Measurements from ENCODE around the gene KLF6. TPM values are rescaled to one million over a fixed set of nuclear protein-coding genes. Genes with fewer than 3 reads are reported as not detected.

The KLF6 gene
- polyA plus RNA-seq, 1 experiment, result 79.0 TPM

DNA sequence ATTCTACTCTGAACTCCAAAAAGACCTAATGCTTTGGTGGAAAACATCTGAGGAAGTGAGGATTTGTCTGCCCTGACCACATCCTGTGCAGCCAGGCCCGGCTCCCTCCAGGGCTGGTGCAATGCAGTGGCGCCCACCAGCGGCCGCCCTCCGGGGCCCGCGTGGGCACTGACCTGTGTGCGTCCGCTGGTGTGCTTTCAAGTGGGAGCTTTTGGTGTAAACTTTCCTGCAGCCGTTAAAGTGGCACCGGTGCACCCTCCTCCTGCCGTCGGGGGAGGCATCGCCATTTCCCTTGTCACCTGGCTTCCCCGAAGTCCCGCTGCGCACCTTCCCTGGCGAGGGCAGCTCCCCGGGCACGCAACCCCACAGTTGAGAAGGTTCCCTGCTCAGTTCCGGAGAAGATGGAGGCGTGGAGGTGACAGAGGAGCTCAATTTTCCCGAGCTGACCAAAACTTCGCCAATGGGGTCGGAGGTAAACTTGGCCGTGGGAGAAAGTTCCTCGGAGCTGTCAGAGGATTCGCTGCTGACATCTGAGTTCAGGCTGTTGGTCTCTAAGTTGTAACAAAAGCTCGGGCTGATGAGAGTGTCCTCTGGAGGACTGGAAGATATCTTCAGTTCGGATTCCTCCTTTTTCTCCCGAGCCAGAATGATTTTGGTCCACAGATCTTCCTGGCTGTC lies 3.4 kb downstream of the KLF6 start:
- no peaks in the 10 kb centered on the region for H3K27me3 ChIP-seq (ENCODE audit: control insufficient read depth, insufficient read depth, low read length)
- POLR2A ChIA-PET, result interaction anchor here (0.5 kb wide), 1 partner anchor 563 kb away, joined by 3 read pairs; no protein-coding TSS in a partner anchor
- peaks cover 23% of the 10 kb centered on the region for H3K36me3 ChIP-seq (ENCODE audit: control insufficient read depth, insufficient read depth, low read length)
- peak overlapping the region; percentile 95 for H3K4me3 ChIP-seq (ENCODE audit: low read depth, low read length)
- no peak for DNase-seq (ENCODE audit: low read depth)
- CTCF ChIA-PET, result interaction anchor here (0.7 to 2.0 kb wide), 4 partner anchors 39 to 881 kb away, joined by 3 to 4 read pairs (median 3); no protein-coding TSS in a partner anchor
- TF ChIP-seq, protein P1, sequence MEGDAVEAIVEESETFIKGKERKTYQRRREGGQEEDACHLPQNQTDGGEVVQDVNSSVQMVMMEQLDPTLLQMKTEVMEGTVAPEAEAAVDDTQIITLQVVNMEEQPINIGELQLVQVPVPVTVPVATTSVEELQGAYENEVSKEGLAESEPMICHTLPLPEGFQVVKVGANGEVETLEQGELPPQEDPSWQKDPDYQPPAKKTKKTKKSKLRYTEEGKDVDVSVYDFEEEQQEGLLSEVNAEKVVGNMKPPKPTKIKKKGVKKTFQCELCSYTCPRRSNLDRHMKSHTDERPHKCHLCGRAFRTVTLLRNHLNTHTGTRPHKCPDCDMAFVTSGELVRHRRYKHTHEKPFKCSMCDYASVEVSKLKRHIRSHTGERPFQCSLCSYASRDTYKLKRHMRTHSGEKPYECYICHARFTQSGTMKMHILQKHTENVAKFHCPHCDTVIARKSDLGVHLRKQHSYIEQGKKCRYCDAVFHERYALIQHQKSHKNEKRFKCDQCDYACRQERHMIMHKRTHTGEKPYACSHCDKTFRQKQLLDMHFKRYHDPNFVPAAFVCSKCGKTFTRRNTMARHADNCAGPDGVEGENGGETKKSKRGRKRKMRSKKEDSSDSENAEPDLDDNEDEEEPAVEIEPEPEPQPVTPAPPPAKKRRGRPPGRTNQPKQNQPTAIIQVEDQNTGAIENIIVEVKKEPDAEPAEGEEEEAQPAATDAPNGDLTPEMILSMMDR (IDR thresholded peaks at IDR 0.05; ENCODE audit: insufficient read depth, low read depth, low read length), result peak; percentile 57

DNA sequence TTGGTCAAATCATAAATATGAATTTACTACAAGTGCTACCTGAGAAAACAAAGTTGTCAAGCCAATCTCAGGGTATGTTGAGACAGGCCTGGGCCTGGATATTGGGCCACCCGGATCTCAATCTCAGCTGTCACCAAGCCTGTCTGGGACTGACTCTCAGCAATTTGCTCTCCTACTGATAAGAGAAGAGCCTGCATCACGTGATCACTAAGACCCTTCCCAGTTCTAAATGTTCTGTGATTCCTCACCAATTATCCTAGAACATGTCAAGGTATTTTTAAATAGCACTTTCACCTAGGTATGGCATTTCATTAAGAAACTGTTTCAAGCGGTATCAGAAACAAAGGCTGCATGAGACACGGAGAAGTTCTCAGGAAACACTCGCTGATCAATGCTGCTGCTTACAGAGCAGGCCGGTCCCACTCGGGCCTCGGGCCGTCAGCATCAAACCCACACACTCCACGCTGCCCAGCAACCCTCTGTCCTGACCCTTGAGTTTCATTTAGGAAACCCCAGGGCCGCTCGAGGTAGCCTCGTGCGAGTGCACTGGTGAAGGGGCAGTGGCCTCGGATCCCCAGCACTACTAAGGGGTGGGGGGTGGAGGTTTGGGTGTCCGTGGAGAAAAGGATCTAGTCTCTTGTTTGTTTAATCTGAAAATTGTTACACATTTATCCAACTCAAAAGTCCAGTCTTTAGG lies 4.1 kb downstream of the KLF6 start:
- POLR2A ChIA-PET, result interaction anchor here (0.9 kb wide), 1 partner anchor 991 kb away, joined by 4 read pairs; no protein-coding TSS in a partner anchor
- TF ChIP-seq, protein P1 (IDR thresholded peaks at IDR 0.05; ENCODE audit: insufficient read depth, low read depth, low read length), result no peak
- CTCF ChIA-PET, result interaction anchor here (1.0 kb wide), 2 partner anchors 583 to 882 kb away, joined by 3 read pairs; no protein-coding TSS in a partner anchor
- H3K36me3 ChIP-seq (ENCODE audit: control insufficient read depth, insufficient read depth, low read length), result peaks cover 26% of the 10 kb centered on the region
- H3K27me3 ChIP-seq (ENCODE audit: control insufficient read depth, insufficient read depth, low read length), result no peaks in the 10 kb centered on the region
- peak overlapping the region; percentile 95 for H3K4me3 ChIP-seq (ENCODE audit: low read depth, low read length)
- DNase-seq (ENCODE audit: low read depth), result no peak

DNA sequence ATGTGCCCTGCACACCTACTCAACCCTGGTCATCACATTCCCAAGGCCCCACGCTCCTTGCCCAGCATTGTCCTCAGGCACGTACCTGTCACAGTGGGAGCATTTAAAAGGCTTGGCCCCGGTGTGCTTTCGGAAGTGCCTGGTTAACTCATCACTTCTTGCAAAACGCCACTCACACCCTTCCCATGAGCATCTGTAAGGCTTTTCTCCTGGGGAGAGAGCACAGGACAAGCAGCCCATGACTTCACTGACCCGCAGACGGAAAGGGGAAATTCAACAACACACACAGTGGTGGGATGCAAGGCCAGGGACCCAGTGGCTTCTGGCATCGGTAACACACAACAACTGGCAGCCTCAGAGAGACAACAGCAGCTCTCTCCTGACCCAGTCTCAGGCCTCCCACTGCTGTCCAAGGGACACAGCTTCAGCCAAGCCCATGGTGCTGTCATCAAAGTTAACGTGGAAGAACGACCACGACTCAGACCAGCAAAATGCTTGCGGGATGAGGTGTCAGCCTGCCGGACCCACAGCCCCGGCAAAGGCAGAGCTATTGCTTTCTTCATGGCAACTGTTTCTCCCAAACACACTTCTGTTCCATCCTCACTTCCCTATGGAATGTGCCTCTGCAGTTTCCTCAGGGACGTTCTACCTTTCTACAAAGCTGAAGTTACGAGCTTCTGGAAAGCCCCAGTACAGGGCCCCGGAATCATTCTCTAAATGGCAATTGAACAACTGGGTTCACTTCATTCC lies 4.8 kb downstream of the KLF6 start:
- Histone ChIP-seq H3K27me3 (ENCODE audit: control insufficient read depth, insufficient read depth, low read length) (no peaks in the 10 kb centered on the region), H3K36me3 (ENCODE audit: control insufficient read depth, insufficient read depth, low read length) (peaks cover 27% of the 10 kb centered on the region), H3K4me3 (ENCODE audit: low read depth, low read length) (peak overlapping the region; percentile 31)
- TF ChIP-seq, protein P1 (IDR thresholded peaks at IDR 0.05; ENCODE audit: insufficient read depth, low read depth, low read length), result no peak
- no peak for DNase-seq (ENCODE audit: low read depth)
- POLR2A ChIA-PET, result interaction anchor here (0.6 to 0.9 kb wide), 2 partner anchors 157 to 992 kb away, joined by 3 to 4 read pairs; no protein-coding TSS in a partner anchor
- CTCF ChIA-PET, result interaction anchor here (1.0 kb wide), 1 partner anchor 582 kb away, joined by 3 read pairs; no protein-coding TSS in a partner anchor

DNA sequence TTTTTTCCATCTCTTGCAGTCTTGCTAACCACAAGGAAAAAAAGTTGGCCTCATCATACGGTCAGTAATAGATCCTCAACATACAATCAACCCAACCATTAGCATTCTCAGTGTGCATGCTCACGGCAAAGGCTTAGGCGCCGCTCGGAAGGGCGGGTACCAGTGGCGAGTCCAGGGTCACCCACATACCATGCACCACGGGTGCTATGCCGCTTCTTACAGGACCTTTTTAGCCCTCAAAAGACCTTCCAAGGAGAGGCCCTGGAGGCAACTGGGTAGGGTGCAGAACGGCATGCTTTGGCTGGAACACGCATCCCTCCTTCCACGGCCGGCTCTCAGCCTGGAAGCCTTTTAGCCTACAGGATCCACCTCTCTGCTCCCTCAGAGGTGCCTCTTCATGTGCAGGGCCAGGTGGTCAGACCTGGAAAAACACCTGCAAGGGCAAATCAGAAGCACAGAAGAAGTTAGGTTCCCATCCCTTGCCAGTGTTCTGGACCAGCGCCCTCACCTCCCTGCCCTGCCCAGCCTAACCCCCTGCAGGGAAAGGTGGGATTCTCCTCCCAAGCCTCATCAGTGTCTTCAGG lies 5.8 kb downstream of the KLF6 start:
- Histone ChIP-seq H3K4me3 (ENCODE audit: low read depth, low read length) (no peak overlapping the region), H3K36me3 (ENCODE audit: control insufficient read depth, insufficient read depth, low read length) (peaks cover 27% of the 10 kb centered on the region), H3K27me3 (ENCODE audit: control insufficient read depth, insufficient read depth, low read length) (no peaks in the 10 kb centered on the region)
- DNase-seq (ENCODE audit: low read depth), result no peak
- ChIA-PET POLR2A (no interaction called here), CTCF (interaction anchor here (2.0 kb wide), 1 partner anchor 582 kb away, joined by 5 read pairs; no protein-coding TSS in a partner anchor)
- TF ChIP-seq, protein P1 (IDR thresholded peaks at IDR 0.05; ENCODE audit: insufficient read depth, low read depth, low read length), result no peak
